GM21529 (cell line): ENCODE measurements around the gene ASTN2.

Experiments
- ATAC-seq: cut with Tn5 transposase; IDR thresholded peaks from one replicate; pipeline ENCODE4 v1.9.1; 2021; ENCODE audit not compliant: unreplicated experiment

The ASTN2 gene

GRCh38 chr9:117414906-117415331, at the start of gene ASTN2:
Gene ASTN2, minus strand, starts transcription at chr9:117415057. Its CDS starts 119 bp downstream, at chr9:117414938.
- ATAC-seq, result no peak

GRCh38 chr9:117462861-117463260, 48.0 kb upstream of the ASTN2 start:
- ATAC-seq, result no peak

GRCh38 chr9:117461386-117461785, 46.5 kb upstream of the ASTN2 start:
- ATAC-seq, result no peak

GRCh38 chr9:117460743-117461142, 45.9 kb upstream of the ASTN2 start:
- ATAC-seq, result no peak

GRCh38 chr9:117459913-117460312, 45.1 kb upstream of the ASTN2 start:
- ATAC-seq, result no peak

- no peak for ATAC-seq
Observed at GRCh38 chr9:117458066-117458465, 43.2 kb upstream of the ASTN2 start.

- no peak for ATAC-seq
Observed at GRCh38 chr9:117454711-117455110, 39.9 kb upstream of the ASTN2 start.

GRCh38 chr9:117453737-117454136, 38.9 kb upstream of the ASTN2 start:
- no peak for ATAC-seq

GRCh38 chr9:117451311-117451710, 36.5 kb upstream of the ASTN2 start:
- no peak for ATAC-seq

- ATAC-seq, result no peak
Observed at GRCh38 chr9:117448066-117448465, 33.2 kb upstream of the ASTN2 start.

- no peak for ATAC-seq
Observed at GRCh38 chr9:117445631-117446030, 30.8 kb upstream of the ASTN2 start.

GRCh38 chr9:117444501-117444900, 29.6 kb upstream of the ASTN2 start:
- no peak for ATAC-seq

GRCh38 chr9:117437283-117437682, 22.4 kb upstream of the ASTN2 start:
- ATAC-seq, result no peak

GRCh38 chr9:117435630-117436261, 20.9 kb upstream of the ASTN2 start:
- no peak for ATAC-seq

GRCh38 chr9:117434566-117434965, 19.7 kb upstream of the ASTN2 start:
- no peak for ATAC-seq

- no peak for ATAC-seq
Observed at GRCh38 chr9:117430813-117431212, 16.0 kb upstream of the ASTN2 start.

- no peak for ATAC-seq
Observed at GRCh38 chr9:117427357-117427913, 12.6 kb upstream of the ASTN2 start.

GRCh38 chr9:117425566-117425965, 10.7 kb upstream of the ASTN2 start:
- ATAC-seq, result no peak

- no peak for ATAC-seq
Observed at GRCh38 chr9:117424291-117424690, 9.4 kb upstream of the ASTN2 start.

- ATAC-seq, result no peak
Observed at GRCh38 chr9:117418111-117418510, 3.3 kb upstream of the ASTN2 start.

GRCh38 chr9:117416856-117417255, 2.0 kb upstream of the ASTN2 start:
- no peak for ATAC-seq

GRCh38 chr9:117415358-117415914, 579 bp upstream of the ASTN2 start:
- no peak for ATAC-seq
